NCI-H146 treated with DMSO at 0.1 percent for 48 hours (cell line): Measurements from ENCODE around the gene LPP.

Source experiments
- DNase-seq: peaks from one replicate; lab custom pipeline; 2025; ENCODE audit not compliant: unreplicated experiment; lab: John Stamatoyannopoulos, UW

LPP gene

GRCh38 chr3:188505911-188506310, 352.0 kb downstream of the LPP start:
- DNase-seq = no peak

GRCh38 chr3:188506446-188506845, 352.5 kb downstream of the LPP start:
- DNase-seq = no peak

- DNase-seq = no peak
These were observed 353.3 kb downstream of the LPP start for GRCh38 chr3:188507244-188507720.

- DNase-seq = no peak
These were observed 354.5 kb downstream of the LPP start for GRCh38 chr3:188508454-188508853.

- DNase-seq = no peak
These were observed 355.4 kb downstream of the LPP start for GRCh38 chr3:188509316-188509715.

GRCh38 chr3:188510366-188510765, 356.4 kb downstream of the LPP start:
- no peak for DNase-seq

- DNase-seq = no peak
These were observed 359.8 kb downstream of the LPP start for GRCh38 chr3:188513662-188514328.

GRCh38 chr3:188516515-188516914, 362.6 kb downstream of the LPP start:
- DNase-seq = no peak

- DNase-seq = no peak
These were observed 364.5 kb downstream of the LPP start for GRCh38 chr3:188518416-188518815.

GRCh38 chr3:188518835-188519452, 365.0 kb downstream of the LPP start:
- no peak for DNase-seq

- DNase-seq = no peak
These were observed 366.5 kb downstream of the LPP start for GRCh38 chr3:188520466-188520865.

- no peak for DNase-seq
These were observed 368.2 kb downstream of the LPP start for GRCh38 chr3:188522115-188522514.

- DNase-seq = no peak
These were observed 369.3 kb downstream of the LPP start for GRCh38 chr3:188523291-188523690.

- no peak for DNase-seq
These were observed 370.1 kb downstream of the LPP start for GRCh38 chr3:188524052-188524451.

GRCh38 chr3:188526057-188526456, 372.1 kb downstream of the LPP start:
- no peak for DNase-seq

- DNase-seq = no peak
These were observed 373.4 kb downstream of the LPP start for GRCh38 chr3:188527389-188527788.

- DNase-seq = no peak
These were observed 374.4 kb downstream of the LPP start for GRCh38 chr3:188528396-188528795.

GRCh38 chr3:188529228-188529627, 375.3 kb downstream of the LPP start:
- no peak for DNase-seq

GRCh38 chr3:188530226-188530625, 376.3 kb downstream of the LPP start:
- no peak for DNase-seq

- DNase-seq = no peak
These were observed 377.3 kb downstream of the LPP start for GRCh38 chr3:188531210-188531609.

GRCh38 chr3:188533172-188533571, 379.2 kb downstream of the LPP start:
- no peak for DNase-seq

- DNase-seq = no peak
These were observed 379.8 kb downstream of the LPP start for GRCh38 chr3:188533612-188534357.
